Heart left ventricle (tissue), 16 donors: ENCODE results near the gene RGS6. TPM values are rescaled to one million over a fixed set of nuclear protein-coding genes. Genes with fewer than 3 reads are reported as not detected.

Experiments used
- ATAC-seq, 4 donors: fragments of 200-7000 bp; cut with Tn5 transposase; one replicate each; pipeline ENCODE4 v1.9.1; 2020 to 2022; ENCODE audit warnings: moderate library complexity in 4 of 4, mild to moderate bottlenecking in 3 of 4, moderate number of reproducible peaks in 1 of 4
- DNase-seq, 5 donors: peaks; one replicate each; pipeline ENCODE4 v3.0.0-alpha.2; 2020
- H3K27ac ChIP-seq, 12 donors: fragments of 200-600 bp; sonication (generic) in 4 of 12; one replicate each; pipeline versions ENCODE4 v1.5.0 to v1.8.0; 2016 to 2022; ENCODE audit warnings: mild to moderate bottlenecking in 2 of 12
- H3K27me3 ChIP-seq, 9 donors: fragments of 200-600 bp; sonication (generic) in 2 of 9; one replicate each; pipeline versions ENCODE4 v1.5.1 to v1.8.0; 2016 to 2022; ENCODE audit warnings: mild to moderate bottlenecking in 3 of 9
- H3K36me3 ChIP-seq, 9 donors: fragments of 200-600 bp; sonication (generic) in 2 of 9; one replicate each; pipeline versions ENCODE4 v1.5.0 to v1.8.0; 2018 to 2022; ENCODE audit warnings: mild to moderate bottlenecking in 2 of 9
- H3K4me1 ChIP-seq, 12 donors: fragments of 200-600 bp; sonication (generic) in 4 of 12; one replicate each; pipeline versions ENCODE4 v1.5.0 to v1.8.0; 2016 to 2022; ENCODE audit warnings: mild to moderate bottlenecking in 3 of 12
- H3K4me3 ChIP-seq, 12 donors: fragments of 200-600 bp; sonication (generic) in 4 of 12; one replicate each; pipeline versions ENCODE4 v1.5.0 to v1.8.0; 2017 to 2022; ENCODE audit warnings: mild to moderate bottlenecking in 9 of 12, moderate library complexity in 4 of 12
- H3K9me3 ChIP-seq, 12 donors: fragments of 200-600 bp; sonication (generic) in 4 of 12; one replicate each; pipeline versions ENCODE4 v1.5.0 to v1.8.0; 2016 to 2022; ENCODE audit warnings: mild to moderate bottlenecking in 1 of 12
- POLR2A ChIP-seq, 2 donors: fragments of 450-650 bp; IDR thresholded peaks; one replicate each; pipeline ENCODE4 v1.6.1; 2017; ENCODE audit warnings: antibody characterized with exemption in 2 of 2, mild to moderate bottlenecking in 2 of 2, moderate library complexity in 2 of 2
- WGBS, 4 donors: extraction: QIAGEN DNeasy Blood & Tissue Kit in 2 of 4; methylation state at CpG; one replicate each; pipeline versions ENCODE4 v1.1.5 to v1.1.7; 2013 to 2018; 5-methylcytosine and 5-hydroxymethylcytosine counted together
- intact Hi-C, 10 donors: fragments of 100-400 bp; cut with DNase I; formaldehyde crosslinking; loops; one replicate each; pipeline versions ENCODE4 v1.11.1 to v1.14.2; 2022
- polyA plus RNA-seq, 2 donors: library from polyadenylated mRNA; stranded (reverse); fragments of 200-250 nt; gene quantifications; one replicate each; pipeline ENCODE4 v1.2.3, GENCODE V29; 2013
- total RNA-seq, 9 donors: library from RNA; depleted of rRNA in 2 of 9; stranded (reverse); fragments of >200 nt in 2 of 9; fragmentation: NEBNext Ultra II Directional in 3 of 9; extraction: Animal tissue kit (Norgen Biotek cat#: 25700) in 3 of 9; gene quantifications; one replicate each; pipeline versions ENCODE4 v1.1.0 to v1.2.4, GENCODE V29; 2016 to 2023
- TF ChIP-seq, protein P1 (sequence below), 12 donors: fragments of 200-600 bp; sonication (generic) in 4 of 12; IDR thresholded peaks; one replicate each; pipeline versions ENCODE4 v1.5.0 to v1.8.0; 2018 to 2022; ENCODE audit warnings: antibody characterized with exemption in 12 of 12, mild to moderate bottlenecking in 5 of 12
- donor health status: ischemic (EF 13 %, LVEDD 7.1; RV severe dilation, severe dysfunction).
- donor health status: healthy with polysubstance abuse.
- donor health status: DM: no; HTN: yes; CAD: no.
- donor health status: DM: no; HTN: no; CAD: no.
- donor health status: ischemic (EF 25% LVEDD 6.9; RV normal size, moderate dysfunction).
- donor health status: ischemic (EF 25% LVEDD 5.7; RV mildly dilated, moderate dysfunction).
- donor health status: healthy.
- donor health status: DM: yes; HTN: yes; CAD: no.
- donor health status: ischemic (EF 35%, LVEDD 5.7; RV mildly dilated, moderate dysfunction).
- donor health status: nonischemic (EF 11% LVEDD 7.7; RV severe dilation, severe dysfunction).
- donor health status: DM: yes; HTN: yes; CAD: no.
- donor health status: PGD.
- donor health status: ischemic (EF 29% LVEDD 5.4; RV normal size, mild dysfunction).
- donor health status: nonischemic (EF 23%, LVEDD 6.1; RV moderate dilation, normal function).

Gene RGS6
- total and polyA plus RNA-seq, 11 donors, result 1.3 to 25.4 (median 15.1) TPM

GRCh38 chr14:72591391-72591790, 659.2 kb downstream of the RGS6 start:
- peaks cover 0 to 3% (median 0%) of the 10 kb centered on the region in 12 donors for H3K4me1 ChIP-seq
- ATAC-seq (no peak), DNase-seq (no peak)
- no peaks in the 10 kb centered on the region for H3K9me3 ChIP-seq
- H3K36me3 ChIP-seq, result no peaks in the 10 kb centered on the region
- TF ChIP-seq, protein P1, sequence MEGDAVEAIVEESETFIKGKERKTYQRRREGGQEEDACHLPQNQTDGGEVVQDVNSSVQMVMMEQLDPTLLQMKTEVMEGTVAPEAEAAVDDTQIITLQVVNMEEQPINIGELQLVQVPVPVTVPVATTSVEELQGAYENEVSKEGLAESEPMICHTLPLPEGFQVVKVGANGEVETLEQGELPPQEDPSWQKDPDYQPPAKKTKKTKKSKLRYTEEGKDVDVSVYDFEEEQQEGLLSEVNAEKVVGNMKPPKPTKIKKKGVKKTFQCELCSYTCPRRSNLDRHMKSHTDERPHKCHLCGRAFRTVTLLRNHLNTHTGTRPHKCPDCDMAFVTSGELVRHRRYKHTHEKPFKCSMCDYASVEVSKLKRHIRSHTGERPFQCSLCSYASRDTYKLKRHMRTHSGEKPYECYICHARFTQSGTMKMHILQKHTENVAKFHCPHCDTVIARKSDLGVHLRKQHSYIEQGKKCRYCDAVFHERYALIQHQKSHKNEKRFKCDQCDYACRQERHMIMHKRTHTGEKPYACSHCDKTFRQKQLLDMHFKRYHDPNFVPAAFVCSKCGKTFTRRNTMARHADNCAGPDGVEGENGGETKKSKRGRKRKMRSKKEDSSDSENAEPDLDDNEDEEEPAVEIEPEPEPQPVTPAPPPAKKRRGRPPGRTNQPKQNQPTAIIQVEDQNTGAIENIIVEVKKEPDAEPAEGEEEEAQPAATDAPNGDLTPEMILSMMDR (IDR thresholded peaks at IDR 0.05), result no peak
- no peak for TF ChIP-seq POLR2A (IDR thresholded peaks at IDR 0.05)
- H3K27ac ChIP-seq, result no peak overlapping the region
- 87 to 93% (median 89%) methylated on average over 4 of the region's 4 CpGs for WGBS, 4 donors
- H3K27me3 ChIP-seq, result peaks cover 0 to 5% (median 0%) of the 10 kb centered on the region in 9 donors
- intact Hi-C loops, result no loop called here
- H3K4me3 ChIP-seq, result no peak overlapping the region

DNA sequence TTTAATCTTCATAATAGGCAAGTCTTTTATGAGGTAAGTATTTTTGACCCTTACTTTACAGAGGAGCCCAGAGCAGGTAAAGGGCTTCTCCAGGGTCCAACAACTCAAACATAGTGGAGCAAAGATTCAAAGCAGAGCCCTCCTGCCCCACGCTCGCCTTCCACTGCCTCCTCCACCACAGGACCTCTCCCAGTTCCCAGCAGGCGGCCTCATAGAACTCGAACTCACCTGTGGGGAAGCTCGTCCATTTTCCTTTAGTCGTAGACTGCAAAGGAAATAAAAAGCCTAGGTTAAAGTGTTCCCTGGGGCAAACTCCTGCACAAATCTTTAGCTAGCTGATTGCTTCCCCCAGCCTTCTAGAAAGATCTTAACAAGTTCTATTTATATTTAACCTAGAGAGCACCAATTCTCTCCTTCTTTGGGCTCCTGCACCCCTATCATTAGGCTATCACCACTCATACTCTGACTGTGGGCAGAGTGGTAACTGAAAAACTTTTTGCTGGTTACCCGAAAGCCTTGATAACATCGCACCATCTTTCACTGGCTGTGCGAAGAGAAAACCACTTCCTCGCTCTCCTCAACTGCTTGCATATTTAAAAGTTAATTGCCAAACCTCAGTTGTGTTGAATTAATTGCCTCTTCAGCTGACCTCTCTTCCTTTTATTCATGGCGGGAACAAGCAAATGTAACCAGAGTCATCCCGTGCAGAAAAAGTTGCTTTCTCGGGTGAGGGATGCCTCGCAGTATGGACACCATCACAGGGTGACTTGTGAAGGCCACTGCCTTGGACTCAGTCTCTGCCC, 662.1 kb downstream of the RGS6 start:
- WGBS, 4 donors, result 80 to 90% (median 85%) methylated on average over 14 of the region's 14 CpGs
- peaks cover 0 to 5% (median 0%) of the 10 kb centered on the region in 9 donors for H3K27me3 ChIP-seq
- DNase-seq (no peak), ATAC-seq (no peak)
- no peak overlapping the region for H3K27ac ChIP-seq
- peaks cover 0 to 3% (median 0%) of the 10 kb centered on the region in 12 donors for H3K4me1 ChIP-seq
- TF ChIP-seq, protein P1 (IDR thresholded peaks at IDR 0.05), result no peak
- TF ChIP-seq POLR2A (IDR thresholded peaks at IDR 0.05), result no peak
- H3K36me3 ChIP-seq, result no peaks in the 10 kb centered on the region
- no peak overlapping the region for H3K4me3 ChIP-seq
- no peaks in the 10 kb centered on the region for H3K9me3 ChIP-seq
- intact Hi-C loops, result no loop called here

DNA sequence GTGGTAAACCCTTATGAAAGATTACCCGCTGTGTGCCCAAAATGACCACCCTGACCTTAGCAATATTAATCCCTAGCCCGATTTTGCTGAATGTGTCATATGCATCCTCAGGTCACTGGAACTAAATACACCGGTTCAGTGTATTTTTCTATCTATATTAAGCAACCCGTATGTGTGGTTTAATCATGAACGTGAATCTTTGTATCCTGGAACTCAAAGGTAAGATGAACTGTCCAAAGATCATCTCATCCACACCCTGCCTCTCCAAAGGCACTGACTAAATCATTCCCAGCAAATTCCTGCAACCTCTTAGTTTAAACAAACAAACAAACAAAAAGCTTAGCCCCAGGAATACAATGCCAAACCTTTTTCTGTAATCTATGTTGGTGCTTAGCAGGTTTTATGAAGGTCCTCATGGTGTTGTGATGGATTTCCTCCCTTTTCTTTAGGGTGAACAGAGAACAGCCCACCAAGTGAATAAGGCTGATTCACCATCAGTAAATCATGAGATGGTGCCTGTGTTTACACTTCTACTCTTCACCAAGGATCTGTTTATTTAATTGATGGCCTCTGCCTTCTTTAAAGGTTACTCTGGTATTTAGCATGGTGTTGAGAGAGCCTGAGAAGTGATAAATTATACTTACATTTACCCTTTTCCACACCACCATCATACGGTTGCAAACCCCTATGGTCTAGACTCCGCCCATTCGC, 663.1 kb downstream of the RGS6 start:
- peaks cover 0 to 3% (median 0%) of the 10 kb centered on the region in 12 donors for H3K4me1 ChIP-seq
- DNase-seq (no peak), ATAC-seq (no peak)
- WGBS, 4 donors, result 93 to 96% (median 94%) methylated on average over 8 of the region's 8 CpGs
- H3K4me3 ChIP-seq, result no peak overlapping the region
- intact Hi-C loops, result no loop called here
- no peaks in the 10 kb centered on the region for H3K36me3 ChIP-seq
- H3K9me3 ChIP-seq, result no peaks in the 10 kb centered on the region
- peaks cover 0 to 5% (median 0%) of the 10 kb centered on the region in 9 donors for H3K27me3 ChIP-seq
- no peak overlapping the region for H3K27ac ChIP-seq
- TF ChIP-seq, protein P1 (IDR thresholded peaks at IDR 0.05), result no peak
- no peak for TF ChIP-seq POLR2A (IDR thresholded peaks at IDR 0.05)
